ENCODE results near the gene LRCH1. TPM values are rescaled to one million over a fixed set of nuclear protein-coding genes. Genes with fewer than 3 reads are reported as not detected.

Gene LRCH1
- total RNA-seq, 2 donors from 2014 or later: 24.9 to 26.0 TPM

DNA sequence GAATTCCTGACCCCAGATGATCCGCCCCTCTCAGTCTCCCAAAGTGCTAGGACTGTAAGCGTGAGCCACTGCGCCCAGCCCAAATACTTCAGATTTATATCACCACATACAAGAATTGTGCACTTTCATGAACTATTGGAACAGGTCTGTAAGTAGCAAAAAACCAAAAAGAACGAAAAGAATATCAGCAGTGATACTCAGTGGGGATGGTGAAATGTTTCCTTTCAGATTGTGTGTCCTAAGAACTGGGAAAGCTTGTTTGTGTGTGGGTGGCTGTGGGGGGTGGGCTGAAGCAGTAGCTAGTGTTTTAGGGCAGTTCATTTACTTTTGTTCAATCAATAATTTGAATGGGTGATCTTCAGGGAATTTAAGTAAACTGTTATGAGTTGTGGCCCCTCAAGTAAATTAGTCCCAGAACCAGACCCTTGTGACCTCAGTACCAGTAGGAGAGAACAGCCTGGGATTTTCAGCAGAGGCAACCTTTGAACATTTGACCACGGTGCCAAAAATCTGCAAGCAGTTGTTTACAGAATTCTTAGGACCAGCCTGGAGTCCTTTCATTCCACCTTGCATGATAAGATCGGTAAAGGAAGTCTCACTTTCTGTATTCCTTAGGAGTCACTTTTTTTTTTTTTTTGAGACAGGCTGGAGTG is 106.6 kb downstream of the LRCH1 start:
- Mint-ChIP-seq H3K36me3 (no peaks in the 10 kb centered on the region), H3K4me3 (no peak overlapping the region), H3K27ac (no peak overlapping the region), H3K27me3 (no peaks in the 10 kb centered on the region), H3K4me1 (ENCODE audit: low read depth in 2 of 2) (peaks cover 38 to 41% of the 10 kb centered on the region in 2 donors), H3K9me3 (no peaks in the 10 kb centered on the region)
- no peak for DNase-seq (ENCODE audit: low spot score)
- ATAC-seq: no peak

DNA sequence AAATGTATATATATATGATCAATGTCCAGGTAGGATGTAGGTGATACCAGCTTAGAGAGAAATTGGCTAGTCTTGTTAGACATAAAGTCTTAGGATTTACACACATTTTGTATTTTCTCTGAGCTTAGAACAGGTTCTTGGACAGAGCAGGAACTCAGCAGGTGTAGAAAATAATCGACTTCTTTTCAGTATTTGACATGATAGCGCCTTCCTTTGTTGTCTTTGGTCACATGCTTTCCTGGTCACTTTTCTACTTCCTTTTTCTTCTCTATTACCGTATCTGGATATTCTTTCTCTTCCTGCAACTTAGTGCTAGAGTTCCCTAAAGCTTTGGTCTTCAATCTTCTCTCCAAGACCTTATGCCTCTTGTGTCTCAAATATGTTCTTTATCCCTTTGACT is 107.4 kb downstream of the LRCH1 start:
- H3K27me3 Mint-ChIP-seq: no peaks in the 10 kb centered on the region
- H3K4me1 Mint-ChIP-seq (ENCODE audit: low read depth in 2 of 2): peaks cover 35 to 46% of the 10 kb centered on the region in 2 donors

DNA sequence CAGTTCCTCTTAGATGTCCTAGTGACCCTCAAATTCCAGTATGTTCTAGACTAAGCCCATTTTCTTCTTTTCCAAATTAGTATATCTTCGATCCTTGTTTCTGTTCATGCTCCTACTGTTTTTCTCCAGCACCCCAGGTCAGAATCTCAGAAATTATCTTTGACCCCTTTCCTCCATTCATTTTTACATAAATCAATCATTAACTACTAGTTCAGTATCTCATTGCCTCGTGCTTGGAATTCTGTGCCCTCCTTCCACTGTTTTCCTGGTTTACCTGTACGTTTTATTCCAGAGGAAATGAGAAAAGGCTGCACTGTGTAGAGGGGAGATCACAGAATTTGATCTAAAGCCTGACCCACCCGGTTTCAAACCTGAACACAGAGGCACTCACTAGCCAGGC is 107.9 kb downstream of the LRCH1 start:
- DNase-seq (ENCODE audit: low spot score) (no peak), ATAC-seq (no peak)
- no peaks in the 10 kb centered on the region for H3K36me3 Mint-ChIP-seq
- no peak overlapping the region for H3K27ac Mint-ChIP-seq
- no peaks in the 10 kb centered on the region for H3K9me3 Mint-ChIP-seq
- no peak overlapping the region for H3K4me3 Mint-ChIP-seq
- peaks cover 37 to 51% of the 10 kb centered on the region in 2 donors for H3K4me1 Mint-ChIP-seq (ENCODE audit: low read depth in 2 of 2)
- H3K27me3 Mint-ChIP-seq: no peaks in the 10 kb centered on the region

More for the DNA sequence above, 107.4 kb downstream of the LRCH1 start:
- Mint-ChIP-seq H3K27ac (no peak overlapping the region), H3K36me3 (no peaks in the 10 kb centered on the region), H3K4me3 (no peak overlapping the region), H3K9me3 (no peaks in the 10 kb centered on the region)
- DNase-seq (ENCODE audit: low spot score): no peak
- no peak for ATAC-seq

DNA sequence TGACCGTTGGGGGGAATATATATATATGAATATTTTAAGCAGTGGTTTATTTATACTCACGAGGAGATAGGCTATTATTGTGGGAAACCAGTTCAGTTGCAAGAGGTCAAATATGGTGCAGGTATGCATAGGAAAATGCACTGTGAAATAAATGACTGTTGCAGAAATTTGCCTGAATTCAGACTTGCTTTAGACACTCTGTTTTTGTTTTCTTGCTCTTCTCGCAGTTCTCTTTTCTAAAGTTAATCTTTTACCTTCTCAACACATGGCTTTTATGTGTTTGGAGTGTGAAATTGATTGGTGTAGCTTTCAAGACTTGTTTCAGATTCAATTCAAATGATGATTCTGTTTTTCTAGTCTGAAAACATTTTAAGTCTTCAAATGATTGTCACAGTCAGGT is 109.7 kb downstream of the LRCH1 start:
- H3K4me1 Mint-ChIP-seq (ENCODE audit: low read depth in 2 of 2): peaks cover 36 to 52% of the 10 kb centered on the region in 2 donors
- H3K36me3 Mint-ChIP-seq: no peaks in the 10 kb centered on the region
- no peak for DNase-seq (ENCODE audit: low spot score)
- H3K9me3 Mint-ChIP-seq: no peaks in the 10 kb centered on the region
- H3K27me3 Mint-ChIP-seq: no peaks in the 10 kb centered on the region
- H3K27ac Mint-ChIP-seq: peak overlapping the region in 1 of 2 donors; percentile 26
- no peak overlapping the region for H3K4me3 Mint-ChIP-seq
- no peak for ATAC-seq

DNA sequence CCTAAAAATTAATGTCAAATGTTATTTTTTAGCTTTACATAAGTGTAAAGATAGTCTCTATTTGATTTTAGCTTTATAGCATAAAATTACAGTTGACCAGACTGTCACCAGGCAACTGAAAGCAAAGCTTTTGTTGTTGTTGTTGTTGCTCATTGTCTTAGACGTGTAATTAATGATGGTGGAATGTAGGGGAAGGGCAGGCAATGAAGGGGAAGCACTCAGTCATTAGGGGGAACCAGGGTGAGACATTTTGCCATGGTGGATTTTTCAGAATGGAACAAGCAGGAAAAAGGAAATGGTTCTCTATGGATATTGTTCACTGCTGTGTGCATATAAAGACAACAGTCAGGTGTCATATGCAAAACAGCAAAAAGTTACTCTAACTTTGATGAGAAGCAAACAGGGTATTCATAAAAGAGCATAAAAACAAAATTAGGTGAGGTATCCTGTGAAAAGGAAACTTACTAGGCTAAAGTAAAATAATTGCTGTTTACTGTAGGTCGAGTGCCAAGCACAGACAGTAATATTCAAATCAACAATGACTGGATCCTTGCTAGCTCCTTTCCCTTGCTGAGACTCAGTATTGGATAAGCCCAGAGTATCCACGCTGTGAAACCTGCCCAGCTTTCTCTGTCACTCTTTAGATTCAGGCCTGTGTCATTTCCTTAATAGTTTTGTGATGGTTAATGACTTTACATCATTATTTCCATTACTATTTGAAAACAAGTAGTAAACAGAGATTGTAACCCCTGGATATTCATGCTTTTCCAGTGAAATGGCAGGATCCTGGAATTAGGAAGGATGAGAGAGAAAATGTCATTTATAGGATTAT is 110.5 kb downstream of the LRCH1 start:
- Mint-ChIP-seq H3K9me3 (no peaks in the 10 kb centered on the region), H3K36me3 (no peaks in the 10 kb centered on the region), H3K4me3 (no peak overlapping the region), H3K27ac (peak overlapping the region; percentile 26 to 38), H3K4me1 (ENCODE audit: low read depth in 2 of 2) (peaks cover 40 to 60% of the 10 kb centered on the region in 2 donors), H3K27me3 (no peaks in the 10 kb centered on the region)
- no peak for ATAC-seq
- DNase-seq (ENCODE audit: low spot score): no peak

DNA sequence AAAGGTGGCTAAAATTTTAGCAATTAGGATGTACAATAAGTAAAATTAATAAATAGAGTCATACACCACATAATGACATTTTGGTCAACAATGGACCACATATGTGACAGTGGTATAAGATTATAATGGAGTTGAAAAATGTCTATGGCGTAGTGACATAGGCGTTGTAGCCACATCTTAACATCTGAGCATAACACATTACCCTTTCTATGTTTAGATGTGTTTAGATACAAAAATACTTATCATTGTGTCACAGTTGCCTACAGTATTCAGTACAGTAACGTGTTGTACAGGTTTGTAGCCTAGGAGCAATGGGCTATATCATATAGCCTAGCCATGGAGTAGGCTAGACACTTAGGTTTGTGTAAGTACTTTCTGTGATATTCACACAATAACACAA is 111.2 kb downstream of the LRCH1 start:
- H3K27ac Mint-ChIP-seq: no peak overlapping the region
- DNase-seq (ENCODE audit: low spot score): no peak
- no peaks in the 10 kb centered on the region for H3K9me3 Mint-ChIP-seq
- H3K4me3 Mint-ChIP-seq: no peak overlapping the region
- ATAC-seq: no peak
- H3K4me1 Mint-ChIP-seq (ENCODE audit: low read depth in 2 of 2): peaks cover 46 to 67% of the 10 kb centered on the region in 2 donors
- H3K27me3 Mint-ChIP-seq: no peaks in the 10 kb centered on the region
- H3K36me3 Mint-ChIP-seq: no peaks in the 10 kb centered on the region

DNA sequence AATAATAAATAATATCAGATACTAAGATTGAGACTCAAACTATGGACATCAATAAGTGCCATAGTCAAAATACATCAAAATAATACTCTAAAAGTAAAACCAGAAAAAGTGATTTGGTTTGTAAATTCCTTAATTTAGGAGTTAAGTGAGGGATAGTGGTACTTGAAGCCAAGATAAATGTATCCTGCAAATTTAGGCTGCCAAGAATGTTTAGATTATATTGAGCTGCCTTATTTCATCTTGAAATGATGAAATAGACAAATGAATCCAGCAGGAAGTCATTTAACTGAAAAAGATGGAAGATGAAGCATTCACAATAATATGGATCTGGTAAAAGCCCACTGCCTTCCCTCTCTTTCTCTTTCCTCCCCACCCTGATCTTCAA is 112.3 kb downstream of the LRCH1 start:
- peak overlapping the region; percentile 91 to 97 for H3K27ac Mint-ChIP-seq
- peak overlapping the region; percentile 34 for H3K4me3 Mint-ChIP-seq
- ATAC-seq (no peak), DNase-seq (ENCODE audit: low spot score) (no peak)
- no peaks in the 10 kb centered on the region for H3K9me3 Mint-ChIP-seq
- no peaks in the 10 kb centered on the region for H3K27me3 Mint-ChIP-seq
- no peaks in the 10 kb centered on the region for H3K36me3 Mint-ChIP-seq
- H3K4me1 Mint-ChIP-seq (ENCODE audit: low read depth in 2 of 2): peaks cover 49 to 69% of the 10 kb centered on the region in 2 donors

DNA sequence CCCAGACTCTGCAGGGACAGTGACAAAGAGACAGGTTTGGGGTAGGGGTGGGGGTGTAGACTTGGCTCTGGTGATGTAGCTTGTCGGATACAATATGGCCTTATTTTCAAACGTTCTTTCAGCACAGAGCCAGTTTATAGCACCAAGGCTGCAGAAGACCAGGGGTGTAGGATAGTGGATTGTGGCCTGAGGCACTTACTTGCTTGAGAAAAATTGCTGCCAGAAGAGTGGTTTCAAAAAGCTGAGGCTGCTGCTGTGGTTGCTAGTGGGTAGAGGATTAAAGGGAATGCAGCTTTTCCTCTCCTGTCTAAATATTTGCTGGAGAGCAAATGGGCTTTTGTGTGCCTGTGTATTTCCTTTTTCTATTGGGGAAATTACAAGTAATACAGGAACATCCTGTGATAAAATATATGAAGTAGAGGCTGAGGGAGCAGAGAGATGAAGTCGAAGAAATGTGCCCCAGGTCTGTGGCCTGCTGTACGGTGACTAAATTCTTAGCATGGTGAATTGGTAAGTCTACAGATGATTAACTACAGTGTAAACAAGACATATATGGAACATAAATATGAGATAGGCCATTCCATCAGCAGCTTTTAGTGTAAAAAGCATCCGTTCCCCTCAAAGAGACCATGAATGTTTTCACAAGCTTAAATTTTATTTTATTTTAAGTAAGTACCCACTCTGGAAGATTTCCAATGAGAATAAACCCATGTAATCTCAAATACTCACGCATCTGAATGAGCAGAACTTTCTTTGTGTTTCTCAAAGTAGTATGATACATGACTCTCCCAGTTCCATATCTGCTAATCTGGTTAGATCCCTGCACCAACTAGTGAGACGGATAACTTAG is 112.9 kb downstream of the LRCH1 start:
- Mint-ChIP-seq H3K27ac (peak overlapping the region; percentile 91 to 97), H3K4me1 (ENCODE audit: low read depth in 2 of 2) (peaks cover 45 to 64% of the 10 kb centered on the region in 2 donors), H3K36me3 (no peaks in the 10 kb centered on the region), H3K27me3 (no peaks in the 10 kb centered on the region), H3K9me3 (no peaks in the 10 kb centered on the region), H3K4me3 (peak overlapping the region; percentile 34)
- peak in 1 of 2 donors; percentile 62 for ATAC-seq
- no peak for DNase-seq (ENCODE audit: low spot score)

DNA sequence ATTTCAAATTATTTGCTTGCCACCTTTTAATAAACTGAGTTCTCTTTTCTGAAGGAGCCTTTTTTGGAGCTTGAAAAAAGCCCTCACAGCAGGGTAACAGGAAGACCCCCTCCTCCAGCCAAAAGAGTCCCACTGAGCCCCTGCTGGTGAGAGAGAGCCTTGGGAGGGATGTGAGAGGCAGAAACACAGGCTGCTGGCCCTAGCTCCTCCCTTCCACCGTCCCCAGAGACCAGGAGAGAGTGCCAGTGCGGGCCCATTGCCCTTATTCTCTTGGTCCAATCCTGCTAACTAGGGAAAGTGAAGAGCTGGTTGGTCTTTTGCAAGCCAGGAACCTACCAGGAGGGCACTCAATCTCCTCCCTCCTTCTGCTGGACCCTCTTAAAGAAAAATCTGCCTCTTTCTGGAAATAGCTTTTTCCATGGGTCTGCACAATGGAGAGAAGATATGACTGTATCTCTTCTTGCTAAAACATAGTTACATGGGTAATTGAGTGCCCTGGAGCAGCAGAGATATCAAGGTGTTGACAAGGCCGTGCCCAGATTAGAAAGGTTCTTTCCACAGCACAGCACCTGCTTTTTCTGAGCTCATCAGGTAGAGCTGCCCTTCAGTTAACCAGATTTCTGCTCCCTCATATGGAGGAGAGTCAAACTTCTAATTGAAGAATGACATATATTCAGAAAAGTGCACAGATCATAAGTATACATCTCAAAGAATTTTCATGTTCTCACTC is 113.9 kb downstream of the LRCH1 start:
- H3K4me1 Mint-ChIP-seq (ENCODE audit: low read depth in 2 of 2): peaks cover 51 to 69% of the 10 kb centered on the region in 2 donors
- peaks cover under 1% of the 10 kb centered on the region for H3K36me3 Mint-ChIP-seq
- peak overlapping the region; percentile 83 for H3K4me3 Mint-ChIP-seq
- no peaks in the 10 kb centered on the region for H3K9me3 Mint-ChIP-seq
- ATAC-seq (no peak), DNase-seq (ENCODE audit: low spot score) (no peak)
- peak overlapping the region; percentile 91 to 97 for H3K27ac Mint-ChIP-seq
- H3K27me3 Mint-ChIP-seq: no peaks in the 10 kb centered on the region

DNA sequence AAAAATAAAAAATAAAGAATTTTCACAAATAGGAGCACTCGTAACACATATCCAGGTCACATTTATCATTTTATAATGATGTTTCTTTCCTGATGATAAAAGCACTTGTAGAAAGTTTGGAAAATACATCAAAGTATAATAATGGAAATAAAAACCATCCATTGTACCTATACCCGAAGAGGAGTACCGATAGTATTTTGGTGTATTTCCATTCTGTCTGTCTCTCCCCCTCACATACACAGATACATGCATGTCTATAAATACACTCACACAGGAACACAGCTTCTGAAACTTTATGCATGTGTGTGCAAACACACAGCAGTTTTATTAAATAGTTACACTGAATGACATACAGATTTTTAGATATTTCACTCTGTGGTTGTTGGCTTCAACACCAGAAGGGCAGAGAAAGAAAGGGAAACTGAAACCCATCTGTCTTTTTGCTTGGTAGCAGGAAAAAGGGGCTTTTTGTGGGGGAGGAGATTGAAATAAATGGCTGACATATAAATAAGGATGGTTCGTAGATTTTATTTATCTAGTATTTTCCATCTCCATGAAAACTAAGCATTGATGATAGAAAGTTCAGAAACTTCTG is 114.8 kb downstream of the LRCH1 start:
- Mint-ChIP-seq H3K27ac (peak overlapping the region; percentile 91 to 97), H3K36me3 (peaks cover 5% of the 10 kb centered on the region), H3K9me3 (no peaks in the 10 kb centered on the region), H3K4me3 (peak overlapping the region; percentile 85), H3K27me3 (no peaks in the 10 kb centered on the region), H3K4me1 (ENCODE audit: low read depth in 2 of 2) (peaks cover 48 to 62% of the 10 kb centered on the region in 2 donors)
- DNase-seq (ENCODE audit: low spot score) (peak; percentile 70), ATAC-seq (peak; percentile 76 to 87)

DNA sequence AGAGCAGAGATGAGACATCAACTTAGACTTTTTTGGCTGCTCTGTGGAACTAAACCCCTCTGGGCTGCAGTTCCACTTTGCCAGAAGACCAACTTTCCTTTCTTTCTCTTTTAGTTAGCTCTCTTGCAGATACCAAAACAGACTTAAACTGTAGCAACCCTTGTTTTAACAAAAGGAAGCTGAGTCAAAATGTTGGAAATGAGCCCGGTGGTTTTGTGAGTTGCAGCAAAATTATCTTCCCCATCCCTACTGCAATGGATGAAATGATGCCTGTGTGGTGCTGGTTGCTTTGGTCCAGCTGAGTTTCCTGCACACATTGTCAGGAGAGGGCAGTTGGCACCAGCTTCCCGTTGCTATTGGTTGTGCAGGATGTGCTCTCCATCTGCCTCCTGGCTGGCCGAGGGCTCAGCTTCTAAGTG is 115.3 kb downstream of the LRCH1 start:
- no peaks in the 10 kb centered on the region for H3K27me3 Mint-ChIP-seq
- no peak for DNase-seq (ENCODE audit: low spot score)
- H3K9me3 Mint-ChIP-seq: no peaks in the 10 kb centered on the region
- peaks cover 44 to 57% of the 10 kb centered on the region in 2 donors for H3K4me1 Mint-ChIP-seq (ENCODE audit: low read depth in 2 of 2)
- peak; percentile 74 to 78 for ATAC-seq
- peak overlapping the region; percentile 85 for H3K4me3 Mint-ChIP-seq
- peak overlapping the region; percentile 91 to 97 for H3K27ac Mint-ChIP-seq
- H3K36me3 Mint-ChIP-seq: peaks cover 5% of the 10 kb centered on the region

DNA sequence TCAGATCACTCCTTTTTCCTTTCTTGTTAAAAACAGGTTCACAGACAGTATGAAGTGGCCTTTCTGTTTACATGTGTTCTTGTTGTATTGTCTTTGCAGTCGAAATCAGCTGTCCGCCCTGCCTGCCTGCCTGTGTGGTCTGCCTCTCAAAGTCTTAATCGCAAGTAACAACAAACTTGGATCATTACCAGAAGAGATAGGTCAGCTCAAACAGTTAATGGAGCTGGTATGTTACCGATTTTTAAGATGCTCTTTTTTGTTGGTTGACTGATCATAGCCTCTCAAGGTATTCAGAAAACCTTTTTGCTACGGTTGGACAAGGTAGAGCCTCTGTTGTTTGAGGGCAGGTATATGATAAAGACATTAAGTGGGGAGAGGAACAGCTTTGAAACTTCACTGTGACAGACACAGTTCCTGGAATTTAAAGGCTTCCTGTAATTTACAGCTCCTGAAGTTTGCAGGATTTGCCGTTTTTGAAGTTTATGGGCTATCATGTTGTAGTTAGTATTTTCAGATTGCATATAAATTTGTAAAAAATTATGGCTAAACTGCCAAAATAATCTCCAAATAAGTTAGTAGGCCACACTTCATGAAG is 116.1 kb downstream of the LRCH1 start:
- Mint-ChIP-seq H3K4me1 (ENCODE audit: low read depth in 2 of 2) (peaks cover 37 to 50% of the 10 kb centered on the region in 2 donors), H3K4me3 (peak overlapping the region; percentile 85), H3K36me3 (peaks cover 5% of the 10 kb centered on the region), H3K27me3 (no peaks in the 10 kb centered on the region), H3K27ac (peak overlapping the region; percentile 91 to 97), H3K9me3 (no peaks in the 10 kb centered on the region)
- no peak for ATAC-seq
- DNase-seq (ENCODE audit: low spot score): no peak

Measured in natural killer cell treated with Interleukin-12 subunit alpha and Interleukin-12 subunit beta and Interleukin-15 and Interleukin-18, amount 100 ng/mL, for 72 hours (primary cell).